Endothelial cell of umbilical vein (primary cell): ENCODE measurements around the gene DGKH. TPM values are rescaled to one million over a fixed set of nuclear protein-coding genes. Genes with fewer than 3 reads are reported as not detected.

Experiments
- BruUV-seq: library from RNA; stranded (reverse); fragments of 400-500 nt; replicated peaks from 2 replicates; lab custom pipeline; 2021; lab: Mats Ljungman, UMichigan
- CTCF ChIA-PET: fragments of 300-600, 350-600 bp; sonication (Branson Sonifier 250); formaldehyde crosslinking; loops from one replicate; lab custom pipeline; 2021; ENCODE audit warnings: antibody characterized with exemption, inconsistent platforms; lab: Charles Lee
- POLR2A ChIA-PET: fragments of 300-600, 350-600 bp; sonication (Branson Sonifier 250); formaldehyde crosslinking; loops from one replicate; lab custom pipeline; 2021; ENCODE audit warnings: antibody characterized with exemption, inconsistent platforms; lab: Charles Lee
- DNase-seq: peaks from one replicate; pipeline ENCODE4 v3.0.0-alpha.2; 2011; ENCODE audit warnings: low read depth, low spot score
- FAIRE-seq: peaks from 2 replicates; lab custom pipeline; 2011; peaks lifted over from hg19 to GRCh38; lab: Jason Lieb, UNC
- H2AFZ ChIP-seq: 2 replicates; pipeline ENCODE4 v1.6.0; 2012; ENCODE audit warnings: low read depth, low read length, control low read depth, inconsistent platforms
- H3K27ac ChIP-seq: 2 replicates; pipeline ENCODE4 v1.5.1; 2011; ENCODE audit warnings: low read depth, mild to moderate bottlenecking, control low read depth, low read length, moderate library complexity; ENCODE audit not compliant: insufficient read depth
- H3K27me3 ChIP-seq, 2 experiments: 2 replicates each; pipeline versions ENCODE4 v1.6.0 to v1.6.1; 2011; ENCODE audit warnings: low read length in 2 of 2, mixed read lengths in 1 of 2; ENCODE audit not compliant: control insufficient read depth in 2 of 2, insufficient read depth in 2 of 2
- H3K36me3 ChIP-seq, 2 experiments: 2 replicates in 1 of 2; 3 replicates in 1 of 2; pipeline ENCODE4 v1.5.1; 2011; ENCODE audit warnings: low read length in 2 of 2, mild to moderate bottlenecking in 1 of 2, moderate library complexity in 1 of 2; ENCODE audit not compliant: control insufficient read depth in 2 of 2, insufficient read depth in 2 of 2; ENCODE audit errors: extremely low read depth in 1 of 2
- H3K4me1 ChIP-seq: 3 replicates; pipeline ENCODE4 v1.5.1; 2011; ENCODE audit warnings: mild to moderate bottlenecking, low read length; ENCODE audit not compliant: control insufficient read depth, insufficient read depth; ENCODE audit errors: extremely low read depth
- H3K4me2 ChIP-seq: 2 replicates; pipeline ENCODE4 v1.6.1; 2011; ENCODE audit warnings: low read length, control low read depth, mixed read lengths; ENCODE audit not compliant: insufficient read depth
- H3K4me3 ChIP-seq, 3 experiments: fragments of 200-600 bp in 1 of 3; sonication (generic), shearing (Covaris generic) in 1 of 3; replicated peaks in 1 of 3; 2 replicates each; pipeline ENCODE4 v1.5.1; 2011 to 2016; ENCODE audit warnings: control low read depth in 3 of 3, low read length in 3 of 3, mild to moderate bottlenecking in 2 of 3, inconsistent platforms in 1 of 3, low read depth in 1 of 3, moderate library complexity in 1 of 3; ENCODE audit not compliant: insufficient read depth in 1 of 3
- H3K79me2 ChIP-seq: 2 replicates; pipeline ENCODE4 v1.6.0; 2012; ENCODE audit warnings: low read length, inconsistent platforms; ENCODE audit not compliant: control insufficient read depth, insufficient read depth
- H3K9ac ChIP-seq: replicated peaks from 2 replicates; pipeline ENCODE3; 2011; ENCODE audit warnings: low read length, control low read depth; ENCODE audit not compliant: insufficient read depth; ENCODE audit errors: extremely low read depth
- H3K9me1 ChIP-seq: replicated peaks from 3 replicates; pipeline ENCODE4 v1.6.0; 2011; ENCODE audit warnings: mild to moderate bottlenecking, low read length; ENCODE audit not compliant: control insufficient read depth, insufficient read depth; ENCODE audit errors: extremely low read depth
- H3K9me3 ChIP-seq: replicated peaks from 2 replicates; pipeline ENCODE4 v1.5.1; 2012; ENCODE audit warnings: low read length, inconsistent platforms; ENCODE audit not compliant: control insufficient read depth, insufficient read depth
- H4K20me1 ChIP-seq: replicated peaks from 2 replicates; pipeline ENCODE3; 2011; ENCODE audit warnings: mild to moderate bottlenecking, low read length; ENCODE audit not compliant: control insufficient read depth, insufficient read depth; ENCODE audit errors: extremely low read depth
- EZH2 ChIP-seq: IDR thresholded peaks from 2 replicates; pipeline ENCODE4 v1.6.1; 2012; ENCODE audit warnings: borderline replicate concordance, low read depth, mild to moderate bottlenecking, moderate library complexity, low read length, inconsistent platforms; ENCODE audit not compliant: severe bottlenecking
- FOS ChIP-seq: IDR thresholded peaks from 2 replicates; pipeline ENCODE4 v1.6.1; 2011; ENCODE audit warnings: mild to moderate bottlenecking, low read length, moderate library complexity, borderline replicate concordance; ENCODE audit not compliant: insufficient read depth
- GATA2 ChIP-seq: IDR thresholded peaks from 2 replicates; pipeline ENCODE4 v1.7.0; 2011; ENCODE audit warnings: low read depth, mild to moderate bottlenecking, moderate library complexity, mixed read lengths, low read length; ENCODE audit not compliant: insufficient read length, insufficient read depth
- JUN ChIP-seq: IDR thresholded peaks from 2 replicates; pipeline ENCODE4 v1.6.1; 2011; ENCODE audit warnings: borderline replicate concordance, low read depth; ENCODE audit not compliant: insufficient read length, insufficient read depth
- MYC ChIP-seq: IDR thresholded peaks from one replicate; pipeline ENCODE4 v1.6.1; 2011; ENCODE audit warnings: mild to moderate bottlenecking, low read depth, low read length
- POLR2A ChIP-seq: IDR thresholded peaks from 2 replicates; pipeline ENCODE4 v1.6.1; 2012; ENCODE audit warnings: low read depth, mild to moderate bottlenecking, control low read depth, low read length
- POLR2AphosphoS5 ChIP-seq: IDR thresholded peaks from 2 replicates; pipeline ENCODE4 v1.6.1; 2012; ENCODE audit warnings: low read depth, mild to moderate bottlenecking, control low read depth, low read length, moderate library complexity; ENCODE audit not compliant: insufficient read depth
- dilution Hi-C: fragments of 300-500 bp; cut with MboI; formaldehyde crosslinking; loops from one replicate; pipeline ENCODE4 v1.15.0; 2019; ENCODE audit warnings: low sequenced_read_pairs; ENCODE audit not compliant: extremely low pct_ligation_motif_present
- intact Hi-C: fragments of 100-400 bp; cut with micrococcal nuclease; formaldehyde crosslinking; loops from one replicate; pipeline ENCODE4 v1.10.0; 2022
- polyA plus RNA-seq, 4 experiments: library from polyadenylated mRNA; depleted of rRNA in 3 of 4; stranded (reverse) in 3 of 4; unstranded in 1 of 4; fragments of >200 nt; gene quantifications; 2 replicates each; pipeline versions ENCODE4 v1.2.1 to v1.2.3, GENCODE V29; 2011 to 2012; ENCODE audit warnings: missing spikeins in 1 of 4
- total RNA-seq: library from RNA; stranded (reverse); gene quantifications from 2 replicates; pipeline ENCODE4 v1.2.3, GENCODE V29; 2021
- TF ChIP-seq, protein P1 (sequence below), 2 donors: IDR thresholded peaks; 1 replicate in 1 of 2; 2 replicates in 1 of 2; pipeline ENCODE4 v1.5.1; 2011; ENCODE audit warnings: low read length in 2 of 2, mild to moderate bottlenecking in 2 of 2, moderate library complexity in 2 of 2, control low read depth in 1 of 2, inconsistent platforms in 1 of 2, low read depth in 1 of 2; ENCODE audit not compliant: insufficient read depth in 1 of 2; ENCODE audit errors: extremely low read depth in 1 of 2
- TF ChIP-seq, protein P2 (sequence below): IDR thresholded peaks from 2 replicates; pipeline ENCODE4 v1.6.1; 2011; ENCODE audit not compliant: insufficient read depth, insufficient read length

Gene DGKH
- total and polyA plus RNA-seq, 2 donors (not counting 3 experiments of a cell fraction or from before 2014, with no cell fraction given): 4.1 to 30.1 TPM

DNA sequence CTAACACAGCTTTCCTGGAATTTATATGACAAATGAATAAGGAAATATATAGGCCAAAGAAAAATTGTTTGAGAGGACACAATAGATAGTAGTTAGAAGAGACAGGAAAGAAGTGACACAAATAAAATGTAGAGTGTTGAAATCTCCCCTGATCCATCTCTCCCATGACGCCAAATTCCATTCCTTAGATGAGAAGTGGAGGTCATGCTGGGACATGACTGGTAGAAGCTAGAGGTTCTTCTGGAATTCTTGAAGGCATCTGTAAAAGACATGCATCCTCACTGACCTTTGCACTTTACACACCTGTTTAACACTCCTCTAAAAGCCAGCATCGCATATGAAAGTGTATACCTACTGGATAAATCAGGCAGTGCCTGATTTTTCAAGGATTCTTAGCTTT, 67.8 kb downstream of the DGKH start:
- no peak overlapping the region for H3K9ac ChIP-seq
- ChIA-PET POLR2A (no interaction called here), CTCF (interaction anchor here (1.0 to 1.5 kb wide), 2 partner anchors 426 to 463 kb away, joined by 3 to 4 read pairs; no protein-coding TSS in a partner anchor)
- H3K9me3 ChIP-seq: no peaks in the 10 kb centered on the region
- intact Hi-C loops (no loop called here), dilution Hi-C loops (loop anchor here (25.0 kb wide), 1 partner anchor 454 kb away; no protein-coding TSS in a partner anchor)
- H2AFZ ChIP-seq: no peak overlapping the region
- TF ChIP-seq GATA2: no peak
- TF ChIP-seq FOS: no peak
- no peak for TF ChIP-seq POLR2A
- no peak for TF ChIP-seq MYC
- TF ChIP-seq, protein P1, sequence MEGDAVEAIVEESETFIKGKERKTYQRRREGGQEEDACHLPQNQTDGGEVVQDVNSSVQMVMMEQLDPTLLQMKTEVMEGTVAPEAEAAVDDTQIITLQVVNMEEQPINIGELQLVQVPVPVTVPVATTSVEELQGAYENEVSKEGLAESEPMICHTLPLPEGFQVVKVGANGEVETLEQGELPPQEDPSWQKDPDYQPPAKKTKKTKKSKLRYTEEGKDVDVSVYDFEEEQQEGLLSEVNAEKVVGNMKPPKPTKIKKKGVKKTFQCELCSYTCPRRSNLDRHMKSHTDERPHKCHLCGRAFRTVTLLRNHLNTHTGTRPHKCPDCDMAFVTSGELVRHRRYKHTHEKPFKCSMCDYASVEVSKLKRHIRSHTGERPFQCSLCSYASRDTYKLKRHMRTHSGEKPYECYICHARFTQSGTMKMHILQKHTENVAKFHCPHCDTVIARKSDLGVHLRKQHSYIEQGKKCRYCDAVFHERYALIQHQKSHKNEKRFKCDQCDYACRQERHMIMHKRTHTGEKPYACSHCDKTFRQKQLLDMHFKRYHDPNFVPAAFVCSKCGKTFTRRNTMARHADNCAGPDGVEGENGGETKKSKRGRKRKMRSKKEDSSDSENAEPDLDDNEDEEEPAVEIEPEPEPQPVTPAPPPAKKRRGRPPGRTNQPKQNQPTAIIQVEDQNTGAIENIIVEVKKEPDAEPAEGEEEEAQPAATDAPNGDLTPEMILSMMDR (IDR thresholded peaks at IDR 0.05; ENCODE audit: extremely low read depth in 1 of 2, insufficient read depth in 1 of 2, low read depth in 1 of 2, low read length in 2 of 2): no peak
- no peak for TF ChIP-seq POLR2AphosphoS5
- TF ChIP-seq JUN: no peak
- no peak for TF ChIP-seq EZH2
- TF ChIP-seq, protein P2, sequence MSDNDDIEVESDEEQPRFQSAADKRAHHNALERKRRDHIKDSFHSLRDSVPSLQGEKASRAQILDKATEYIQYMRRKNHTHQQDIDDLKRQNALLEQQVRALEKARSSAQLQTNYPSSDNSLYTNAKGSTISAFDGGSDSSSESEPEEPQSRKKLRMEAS: no peak
- H3K27me3 ChIP-seq: no peaks in the 10 kb centered on the region
- no peak overlapping the region for H3K4me3 ChIP-seq
- DNase-seq (no peak), FAIRE-seq (no peak)
- H3K79me2 ChIP-seq: peaks cover 28% of the 10 kb centered on the region
- H3K9me1 ChIP-seq: no peaks in the 10 kb centered on the region
- H4K20me1 ChIP-seq: peaks cover 2% of the 10 kb centered on the region
- peaks cover 0 to 3% of the 10 kb centered on the region in 2 experiments for H3K36me3 ChIP-seq
- peaks cover 4% of the 10 kb centered on the region for H3K4me1 ChIP-seq
- no peak overlapping the region for H3K27ac ChIP-seq
- H3K4me2 ChIP-seq: no peak overlapping the region
- BruUV-seq: no TSS peak
